ENCODE results near the gene ADGRV1.

The ADGRV1 gene

GRCh38 chr5:91119217-91119616, 560.6 kb downstream of the ADGRV1 start:
- TF ChIP-seq POLR2AphosphoS5 (IDR thresholded peaks at IDR 0.05; ENCODE audit: low read depth, low read length) (no peak), REST (IDR thresholded peaks at IDR 0.05; ENCODE audit: insufficient read depth in 1 of 2, low read depth in 2 of 2, low read length in 2 of 2) (no peak), FOXP2 (optimal IDR thresholded peaks at IDR 0.05; ENCODE audit: borderline replicate concordance, extremely low read depth, extremely low read length, insufficient read depth) (no peak), TAF1 (IDR thresholded peaks at IDR 0.05; ENCODE audit: borderline replicate concordance, insufficient read depth, low read length) (no peak), SIN3A (IDR thresholded peaks at IDR 0.05; ENCODE audit: borderline replicate concordance, insufficient read depth, low read length) (no peak)

GRCh38 chr5:91119981-91120850, 561.6 kb downstream of the ADGRV1 start:
- no peak for TF ChIP-seq TAF1 (IDR thresholded peaks at IDR 0.05; ENCODE audit: borderline replicate concordance, insufficient read depth, low read length)
- no peak for TF ChIP-seq FOXP2 (optimal IDR thresholded peaks at IDR 0.05; ENCODE audit: borderline replicate concordance, extremely low read depth, extremely low read length, insufficient read depth)
- TF ChIP-seq REST (IDR thresholded peaks at IDR 0.05; ENCODE audit: insufficient read depth in 1 of 2, low read depth in 2 of 2, low read length in 2 of 2): no peak
- no peak for TF ChIP-seq POLR2AphosphoS5 (IDR thresholded peaks at IDR 0.05; ENCODE audit: low read depth, low read length)
- no peak for TF ChIP-seq SIN3A (IDR thresholded peaks at IDR 0.05; ENCODE audit: borderline replicate concordance, insufficient read depth, low read length)

- TF ChIP-seq FOXP2 (optimal IDR thresholded peaks at IDR 0.05; ENCODE audit: borderline replicate concordance, extremely low read depth, extremely low read length, insufficient read depth) (no peak), TAF1 (IDR thresholded peaks at IDR 0.05; ENCODE audit: borderline replicate concordance, insufficient read depth, low read length) (no peak), SIN3A (IDR thresholded peaks at IDR 0.05; ENCODE audit: borderline replicate concordance, insufficient read depth, low read length) (no peak), POLR2AphosphoS5 (IDR thresholded peaks at IDR 0.05; ENCODE audit: low read depth, low read length) (no peak), REST (IDR thresholded peaks at IDR 0.05; ENCODE audit: insufficient read depth in 1 of 2, low read depth in 2 of 2, low read length in 2 of 2) (no peak)
Measured at GRCh38 chr5:91121347-91121993, 562.9 kb downstream of the ADGRV1 start.

- TF ChIP-seq POLR2AphosphoS5 (IDR thresholded peaks at IDR 0.05; ENCODE audit: low read depth, low read length) (no peak), TAF1 (IDR thresholded peaks at IDR 0.05; ENCODE audit: borderline replicate concordance, insufficient read depth, low read length) (no peak), FOXP2 (optimal IDR thresholded peaks at IDR 0.05; ENCODE audit: borderline replicate concordance, extremely low read depth, extremely low read length, insufficient read depth) (no peak), SIN3A (IDR thresholded peaks at IDR 0.05; ENCODE audit: borderline replicate concordance, insufficient read depth, low read length) (no peak), REST (IDR thresholded peaks at IDR 0.05; ENCODE audit: insufficient read depth in 1 of 2, low read depth in 2 of 2, low read length in 2 of 2) (no peak)
Measured at GRCh38 chr5:91122651-91123050, 564.1 kb downstream of the ADGRV1 start.

Measured in PFSK-1 (cell line).